HG03196 (cell line): Measurements from ENCODE around the gene AIF1L.

Experiments used
- ATAC-seq: cut with Tn5 transposase; IDR thresholded peaks from one replicate; pipeline ENCODE4 v1.9.1; 2021; ENCODE audit not compliant: unreplicated experiment

Gene AIF1L

DNA sequence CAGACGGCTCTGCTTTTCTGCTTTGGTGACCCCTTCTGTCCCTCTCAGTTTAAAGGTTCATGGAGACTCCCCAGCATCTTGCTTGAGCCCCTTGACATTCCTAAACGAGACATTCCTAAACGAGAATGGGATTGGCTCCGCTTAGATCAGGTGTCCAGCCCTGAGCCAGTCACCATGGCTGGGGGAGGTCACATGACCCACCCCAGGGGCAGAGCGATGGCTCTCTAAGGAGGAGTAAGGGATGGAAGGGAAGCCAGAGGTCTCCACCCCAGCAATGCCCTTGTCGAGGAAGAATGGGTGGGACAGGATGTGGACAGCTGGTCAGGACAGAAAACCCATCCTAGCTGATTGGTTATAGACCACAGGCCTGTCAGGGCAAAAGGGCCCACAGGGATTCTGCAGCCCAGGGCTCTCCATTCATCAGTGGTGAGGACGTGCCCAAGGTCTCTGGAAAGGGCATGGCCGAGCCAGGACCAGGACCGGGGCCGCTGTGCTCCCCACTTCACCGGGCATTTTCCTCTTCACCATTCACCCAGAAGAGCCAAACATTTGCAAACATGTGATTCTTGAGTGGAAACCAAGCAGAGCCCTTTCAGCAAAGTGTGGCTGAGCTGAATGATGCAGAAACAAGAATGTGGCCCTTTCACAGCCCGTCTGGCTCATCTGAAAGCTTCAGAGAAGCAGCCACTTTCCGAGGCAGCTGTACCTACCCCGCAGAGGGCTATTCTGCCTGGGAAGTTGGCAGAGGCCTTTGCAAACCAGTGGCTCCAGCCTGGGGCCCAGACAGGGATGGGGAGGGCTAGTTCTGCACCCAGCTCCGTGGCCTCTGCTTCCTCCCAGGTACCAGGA is 19.8 kb upstream of the AIF1L start:
- no peak for ATAC-seq

DNA sequence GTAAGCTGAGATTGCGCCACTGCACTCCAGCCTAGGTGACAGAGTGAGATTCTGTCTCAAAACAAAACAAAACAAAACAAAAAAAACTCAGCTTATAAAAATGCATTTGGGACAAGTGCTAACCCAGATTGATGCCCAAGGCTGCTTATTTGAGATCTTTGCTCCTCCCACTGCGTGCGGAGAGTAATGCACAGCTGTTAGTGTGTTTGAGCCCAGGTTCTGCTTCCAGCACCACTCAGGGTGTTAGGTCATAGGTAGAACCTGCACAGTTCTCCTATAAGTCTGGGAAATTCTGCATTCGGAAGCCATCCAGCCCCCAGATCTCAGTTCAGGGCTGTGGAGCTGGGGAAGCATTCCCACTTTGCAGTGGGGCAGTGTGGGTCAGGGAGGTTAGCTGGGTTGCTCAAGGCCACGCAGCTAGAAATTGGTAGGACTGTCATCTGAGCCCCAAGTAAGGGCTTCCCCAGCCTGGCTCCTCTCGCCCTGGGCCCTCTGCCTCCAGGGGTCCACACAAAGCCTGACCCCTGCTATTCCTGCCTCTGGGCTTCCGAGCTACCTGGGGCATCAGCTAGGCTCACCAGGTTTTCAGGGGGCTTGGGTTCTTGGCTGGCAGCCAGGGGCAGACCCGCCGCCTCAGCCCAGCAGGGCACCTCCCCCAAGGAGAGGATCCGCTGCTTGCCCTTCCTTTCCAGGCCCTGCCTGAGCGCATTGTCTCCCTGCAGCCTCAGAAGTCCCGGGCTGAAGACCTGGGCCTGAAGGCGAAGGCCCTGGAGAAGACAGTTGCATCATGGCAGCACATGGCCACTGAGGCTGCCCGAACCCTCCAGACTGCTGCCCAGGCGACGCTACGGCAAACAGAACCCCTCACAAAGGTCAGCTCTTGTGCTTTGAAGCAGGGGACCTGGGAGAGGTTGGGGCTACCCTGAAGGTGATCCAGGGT is 17.6 kb upstream of the AIF1L start:
- no peak for ATAC-seq

DNA sequence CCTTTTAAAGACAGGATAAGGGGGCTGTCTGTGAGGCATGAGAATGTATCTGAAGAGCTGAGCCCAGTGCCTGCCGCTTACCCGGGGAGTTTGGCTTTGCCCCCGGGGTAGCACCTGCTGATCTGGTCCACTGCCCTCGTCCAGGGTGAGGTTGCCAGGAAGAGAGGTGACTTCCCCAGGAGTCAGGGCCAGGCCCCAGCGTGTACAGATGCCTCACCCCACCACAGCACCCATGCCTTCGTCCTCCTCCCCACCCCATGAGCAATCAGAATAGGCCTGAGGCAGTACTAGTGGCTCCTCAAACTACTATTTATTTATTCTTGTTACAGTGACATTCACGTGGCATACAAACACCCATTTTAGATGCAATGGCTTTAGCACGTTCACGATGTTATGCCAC is 15.7 kb upstream of the AIF1L start:
- ATAC-seq = no peak

DNA sequence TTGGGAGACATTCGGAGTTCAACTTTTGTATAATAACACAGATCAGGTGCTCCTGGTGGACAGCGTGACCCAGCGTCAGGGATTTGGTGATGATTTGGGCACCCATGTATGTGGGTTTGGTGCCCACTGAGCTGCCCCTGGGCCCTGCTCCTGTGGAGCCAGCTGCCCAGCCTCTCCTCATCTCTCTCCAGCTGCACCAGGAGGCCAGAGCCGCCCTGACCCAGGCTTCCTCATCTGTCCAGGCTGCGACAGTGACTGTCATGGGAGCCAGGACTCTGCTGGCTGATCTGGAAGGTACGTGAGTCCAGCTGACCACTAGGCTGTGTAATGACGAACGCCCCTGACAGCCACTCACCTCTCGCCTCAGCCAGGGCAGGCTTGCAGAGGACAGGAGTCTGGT is 14.5 kb upstream of the AIF1L start:
- ATAC-seq = no peak

DNA sequence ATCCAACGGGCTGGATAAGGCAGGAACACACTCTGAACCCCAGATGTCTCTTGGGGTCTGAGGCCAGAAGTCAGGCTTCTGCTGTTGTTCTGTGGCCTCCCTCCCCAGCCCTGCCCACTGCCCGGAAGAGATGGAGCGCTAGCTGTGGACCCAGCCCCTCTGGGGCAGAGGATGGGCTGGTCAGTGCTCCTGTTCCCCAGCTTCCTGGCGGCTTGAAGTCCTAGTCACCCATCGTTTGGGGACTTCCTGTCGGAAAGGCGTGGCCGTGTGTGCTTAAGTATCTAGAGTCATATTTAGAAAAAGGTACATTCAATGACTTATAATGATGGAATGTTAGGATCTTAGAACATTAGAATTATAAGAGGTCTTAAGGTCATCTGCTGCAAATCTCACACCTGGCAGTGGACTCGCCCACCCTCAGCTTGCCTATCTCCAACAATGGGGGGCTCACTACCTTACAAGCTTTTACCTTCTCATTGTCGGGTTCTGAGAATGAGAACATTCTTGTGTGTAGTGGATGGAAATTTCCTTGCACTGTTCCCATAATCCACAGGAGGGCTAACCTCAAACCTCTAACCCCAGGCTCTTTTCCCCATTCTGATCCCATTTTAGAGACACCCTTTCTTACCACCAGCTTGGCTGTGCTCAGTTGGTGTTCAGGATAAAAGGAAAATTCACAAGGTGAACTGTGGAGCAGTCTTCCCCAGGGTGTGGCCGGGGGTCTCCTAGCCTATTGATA is 13.4 kb upstream of the AIF1L start:
- ATAC-seq = no peak

DNA sequence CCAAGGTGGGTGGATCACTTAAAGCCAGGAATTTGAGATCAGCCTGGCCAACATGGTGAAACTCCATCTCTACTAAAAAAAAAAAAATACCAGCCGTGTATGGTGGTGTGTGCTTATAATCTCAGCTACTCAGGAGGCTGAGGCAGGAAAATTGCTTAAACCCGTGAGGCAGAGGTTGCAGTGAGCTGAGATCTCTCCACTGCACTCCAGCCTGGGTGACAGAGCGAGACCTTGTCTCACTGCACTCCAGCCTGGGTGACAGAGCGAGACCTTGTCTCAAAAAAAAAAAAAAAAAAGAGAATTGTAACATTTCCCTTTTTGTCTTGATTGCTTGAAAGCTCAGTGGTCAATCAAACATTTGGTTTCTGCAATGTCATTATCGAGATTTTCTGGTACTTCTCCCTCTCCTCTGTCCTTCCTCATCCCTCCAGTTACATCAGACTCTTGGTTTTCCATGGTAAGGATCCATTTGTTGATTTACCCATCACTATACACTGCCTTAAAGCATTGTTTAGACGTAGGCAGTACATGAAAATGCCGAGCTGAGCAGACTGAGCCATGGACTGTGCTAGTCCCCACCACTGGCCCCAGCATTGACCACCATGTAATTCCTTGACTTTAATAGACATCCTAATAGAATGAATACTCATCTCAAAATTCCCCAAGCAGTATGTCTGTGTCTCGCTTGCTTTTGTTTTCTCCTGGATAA is 11.5 kb upstream of the AIF1L start:
- ATAC-seq = no peak

DNA sequence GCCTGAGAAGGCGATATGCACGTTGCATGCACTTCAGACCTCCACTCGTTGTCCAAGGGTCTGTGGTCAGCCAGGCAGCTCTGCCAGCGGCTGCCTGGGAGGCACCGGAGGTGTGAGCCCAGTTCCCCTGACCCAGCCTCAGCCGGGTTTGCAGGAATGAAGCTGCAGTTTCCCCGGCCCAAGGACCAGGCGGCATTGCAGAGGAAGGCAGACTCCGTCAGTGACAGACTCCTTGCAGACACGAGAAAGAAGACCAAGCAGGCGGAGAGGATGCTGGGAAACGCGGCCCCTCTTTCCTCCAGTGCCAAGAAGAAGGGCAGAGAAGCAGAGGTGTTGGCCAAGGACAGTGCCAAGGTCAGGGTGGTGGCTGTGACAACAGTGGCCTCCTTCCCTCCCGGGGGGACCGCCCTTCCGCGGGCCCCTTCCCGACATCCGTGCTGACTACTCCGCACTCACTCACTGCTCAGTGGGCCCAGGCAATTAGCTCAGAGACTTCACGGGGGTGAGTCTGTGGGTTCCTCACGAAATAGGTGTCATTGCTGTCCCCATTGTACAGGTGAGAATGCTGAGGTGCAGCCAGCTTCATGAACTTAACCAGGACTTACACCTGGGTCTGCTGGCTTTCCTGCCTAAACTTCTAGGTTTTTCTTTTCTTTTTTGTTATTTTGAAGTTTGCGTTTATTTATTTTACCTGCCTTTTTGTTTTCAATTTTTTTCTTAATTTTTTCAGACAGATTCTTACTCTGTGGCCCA is 10.8 kb upstream of the AIF1L start:
- no peak for ATAC-seq

DNA sequence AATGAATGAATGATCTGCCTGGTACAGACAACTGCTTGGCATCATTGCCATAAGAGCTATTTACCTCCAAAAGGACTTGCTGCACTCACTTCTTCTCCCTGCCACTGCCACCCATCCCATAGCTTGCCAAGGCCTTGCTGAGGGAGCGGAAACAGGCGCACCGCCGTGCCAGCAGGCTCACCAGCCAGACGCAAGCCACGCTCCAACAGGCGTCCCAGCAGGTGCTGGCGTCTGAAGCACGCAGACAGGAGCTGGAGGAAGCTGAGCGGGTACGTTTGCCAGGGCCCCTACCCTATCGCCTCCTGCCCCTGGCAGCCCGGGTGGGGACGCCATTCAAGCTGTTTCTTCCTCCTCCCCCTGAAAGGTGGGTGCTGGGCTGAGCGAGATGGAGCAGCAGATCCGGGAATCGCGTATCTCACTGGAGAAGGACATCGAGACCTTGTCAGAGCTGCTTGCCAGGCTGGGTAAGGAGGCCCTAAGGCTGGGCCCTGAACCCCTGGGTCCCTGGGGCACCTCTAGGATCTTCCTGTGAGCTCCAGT is 8.9 kb upstream of the AIF1L start:
- ATAC-seq = no peak

DNA sequence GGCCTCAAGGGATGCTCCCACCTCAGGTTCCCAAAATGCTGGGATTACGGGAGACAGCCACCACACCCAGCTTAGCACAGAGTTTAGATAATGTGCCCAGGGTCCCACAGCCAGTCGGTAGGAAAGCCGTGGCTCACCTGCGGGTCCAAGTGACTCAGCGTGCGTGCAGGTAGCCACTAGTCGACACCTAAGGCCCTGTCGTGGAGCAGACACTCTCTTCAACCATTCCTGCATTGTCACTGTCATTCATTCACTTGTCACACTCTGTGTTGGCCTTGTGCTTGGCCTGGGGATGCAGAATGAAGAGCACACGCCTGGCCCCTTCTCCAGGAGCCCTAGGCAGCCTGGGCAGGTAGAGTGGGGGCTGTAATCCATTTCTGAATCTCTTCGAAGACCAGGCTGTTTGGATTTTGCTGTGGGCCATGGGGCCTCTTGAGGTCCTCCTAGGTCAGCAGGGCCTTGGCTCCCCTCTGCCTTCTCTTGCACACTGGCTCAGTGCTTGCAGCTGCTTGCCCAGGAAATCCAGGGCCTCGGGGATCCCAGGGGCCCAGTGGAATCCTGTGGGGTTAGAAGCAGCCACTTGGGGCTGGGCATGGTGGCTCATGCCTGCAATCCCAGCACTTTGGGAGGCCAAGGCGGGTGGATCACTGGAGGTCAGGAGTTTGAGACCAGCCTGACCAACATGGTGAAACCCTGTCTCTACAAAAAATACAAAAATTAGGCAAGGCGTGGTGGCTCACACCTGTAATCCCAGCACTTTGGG is 6.1 kb upstream of the AIF1L start:
- no peak for ATAC-seq

DNA sequence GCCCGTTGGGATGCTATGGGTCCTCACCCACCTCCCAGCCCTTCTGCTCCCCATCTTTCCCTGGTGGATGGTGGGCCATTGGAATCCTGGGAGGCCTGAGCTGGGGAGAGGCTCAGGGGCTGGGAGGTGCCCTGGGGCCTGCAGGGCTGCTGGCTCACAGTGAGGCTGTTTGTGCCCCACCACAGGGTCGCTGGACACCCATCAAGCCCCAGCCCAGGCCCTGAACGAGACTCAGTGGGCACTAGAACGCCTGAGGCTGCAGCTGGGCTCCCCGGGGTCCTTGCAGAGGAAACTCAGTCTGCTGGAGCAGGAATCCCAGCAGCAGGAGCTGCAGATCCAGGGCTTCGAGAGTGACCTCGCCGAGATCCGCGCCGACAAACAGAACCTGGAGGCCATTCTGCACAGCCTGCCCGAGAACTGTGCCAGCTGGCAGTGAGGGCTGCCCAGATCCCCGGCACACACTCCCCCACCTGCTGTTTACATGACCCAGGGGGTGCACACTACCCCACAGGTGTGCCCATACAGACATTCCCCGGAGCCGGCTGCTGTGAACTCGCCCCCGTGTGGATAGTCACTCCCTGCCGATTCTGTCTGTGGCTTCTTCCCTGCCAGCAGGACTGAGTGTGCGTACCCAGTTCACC is 4.9 kb upstream of the AIF1L start:
- no peak for ATAC-seq

DNA sequence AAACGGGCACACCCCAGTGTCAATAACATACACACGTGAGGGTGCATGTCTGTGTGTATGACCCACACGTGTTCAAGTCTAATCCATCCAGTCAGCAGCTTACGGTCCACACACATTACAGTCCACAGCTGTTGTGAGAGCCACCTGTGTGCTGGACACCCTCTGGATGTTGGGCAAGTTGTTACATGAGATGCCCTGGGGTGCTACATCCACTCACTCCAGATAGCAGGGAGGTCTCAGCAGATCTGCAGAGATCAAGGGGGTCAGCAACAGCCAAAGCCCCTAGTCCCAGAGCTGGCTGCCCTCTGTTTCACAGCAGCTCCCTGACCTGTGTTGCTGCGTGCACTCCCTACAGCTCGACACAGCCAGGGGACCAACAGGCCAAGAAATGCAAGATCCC is 4.3 kb upstream of the AIF1L start:
- no peak for ATAC-seq

DNA sequence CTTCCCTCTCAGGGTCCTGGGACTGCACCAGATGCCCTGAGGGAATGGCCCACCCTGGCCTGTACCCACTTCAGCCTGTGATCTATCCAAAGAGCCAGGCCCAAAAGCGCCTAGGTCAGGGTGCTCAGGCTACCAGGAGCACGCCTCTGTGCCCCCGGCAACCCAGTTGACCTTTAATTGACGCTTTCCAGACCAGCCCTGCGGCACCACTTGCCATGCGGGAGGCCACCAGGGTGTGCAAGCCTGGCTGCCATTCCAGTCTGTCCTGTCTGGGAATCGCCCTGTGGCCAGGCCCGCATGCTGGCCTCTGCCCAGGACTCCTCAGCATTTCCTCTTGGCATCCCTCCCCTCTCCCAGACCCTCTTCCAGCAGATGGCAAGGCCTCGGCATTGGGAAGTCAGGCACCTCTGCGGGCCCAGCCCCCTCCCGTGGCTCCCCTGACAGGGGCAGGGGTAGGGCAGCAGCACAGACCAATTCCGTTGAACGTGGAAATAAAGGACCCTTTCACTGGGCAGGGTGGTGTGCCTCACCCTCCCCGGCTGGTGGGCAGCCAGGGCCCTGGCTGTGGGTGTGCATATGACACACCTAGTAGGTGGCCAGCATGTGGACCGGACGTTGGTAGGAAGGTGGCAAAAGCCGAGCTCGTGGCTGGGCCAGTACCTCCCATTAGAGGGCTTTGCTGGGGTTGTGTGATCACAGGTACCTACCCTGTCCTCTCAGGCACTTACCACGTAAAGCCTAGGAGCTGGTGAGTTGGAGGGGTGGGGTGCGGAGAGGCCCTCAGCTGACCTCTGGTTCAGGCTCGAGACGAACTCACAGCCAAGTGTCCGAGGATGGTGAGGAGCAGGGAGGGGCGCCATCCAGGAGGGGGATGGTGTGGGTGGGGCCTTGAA is 3.5 kb upstream of the AIF1L start:
- ATAC-seq = no peak

DNA sequence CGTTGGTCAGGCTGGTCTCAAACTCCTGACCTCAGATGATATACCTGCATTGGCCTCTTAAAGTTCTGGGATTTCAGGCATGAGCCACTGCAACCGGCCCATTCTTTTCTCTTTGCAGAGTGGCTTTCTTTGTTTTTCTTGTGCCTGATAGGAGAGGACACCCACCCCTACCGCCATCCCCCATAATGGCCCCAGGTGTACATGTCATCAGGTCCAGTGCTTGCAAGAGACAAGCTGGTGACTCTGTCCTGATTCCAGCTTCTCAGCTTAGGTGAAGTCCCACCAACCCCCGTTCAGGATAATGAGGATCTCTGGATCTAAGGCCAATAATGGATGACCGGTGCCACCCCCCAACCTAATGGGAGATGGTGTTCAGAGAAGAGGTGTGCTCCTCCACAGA is 2.3 kb upstream of the AIF1L start:
- ATAC-seq = no peak

DNA sequence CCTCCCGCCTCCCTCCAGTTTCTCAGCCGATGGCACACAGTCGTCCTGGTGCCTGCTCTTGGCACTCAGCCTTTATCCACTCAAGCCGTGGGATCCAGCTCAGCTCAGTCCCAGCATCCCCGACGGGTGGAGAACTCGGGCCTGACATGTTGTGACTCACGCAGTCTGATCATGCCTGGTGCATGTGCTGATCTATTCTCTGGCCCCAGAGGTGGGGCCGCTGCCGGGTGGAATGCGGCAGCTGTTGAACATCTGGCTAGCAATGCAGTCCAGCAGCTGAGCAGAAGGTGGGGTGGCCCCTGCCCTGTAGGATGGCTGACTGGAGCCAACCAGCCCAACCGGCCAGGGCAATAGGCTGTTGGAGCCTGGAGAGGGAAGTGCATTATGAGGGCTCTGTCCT is 1.7 kb upstream of the AIF1L start:
- no peak for ATAC-seq

DNA sequence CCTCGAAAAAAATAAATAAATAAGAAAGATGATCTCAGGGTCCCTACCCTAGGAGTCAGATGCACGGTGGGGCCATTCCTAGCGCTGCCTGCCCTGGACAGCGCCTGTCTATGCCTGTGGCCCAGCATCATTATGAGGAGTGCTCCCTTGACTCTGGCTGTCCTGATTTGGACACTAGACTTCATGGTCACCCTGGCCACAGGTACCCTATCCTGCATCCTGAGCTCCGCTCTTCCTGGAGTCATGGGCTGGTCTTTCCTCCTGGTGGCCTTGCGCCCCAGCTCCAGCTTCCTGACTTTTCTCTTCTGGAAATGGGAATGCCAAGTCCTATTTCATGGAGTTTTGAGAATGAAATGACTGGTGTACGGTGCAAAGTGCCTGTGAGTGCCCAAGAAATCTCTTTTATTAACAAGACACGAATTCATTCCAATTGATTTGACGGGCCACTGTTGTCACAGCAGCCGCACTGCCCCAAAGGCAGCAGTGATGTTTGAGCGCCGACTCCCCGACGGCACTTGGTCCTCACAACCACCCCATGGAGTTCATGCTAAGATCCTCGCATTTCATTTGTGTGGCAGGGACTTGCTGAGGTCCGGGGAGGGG is 564 bp upstream of the AIF1L start:
- no peak for ATAC-seq

DNA sequence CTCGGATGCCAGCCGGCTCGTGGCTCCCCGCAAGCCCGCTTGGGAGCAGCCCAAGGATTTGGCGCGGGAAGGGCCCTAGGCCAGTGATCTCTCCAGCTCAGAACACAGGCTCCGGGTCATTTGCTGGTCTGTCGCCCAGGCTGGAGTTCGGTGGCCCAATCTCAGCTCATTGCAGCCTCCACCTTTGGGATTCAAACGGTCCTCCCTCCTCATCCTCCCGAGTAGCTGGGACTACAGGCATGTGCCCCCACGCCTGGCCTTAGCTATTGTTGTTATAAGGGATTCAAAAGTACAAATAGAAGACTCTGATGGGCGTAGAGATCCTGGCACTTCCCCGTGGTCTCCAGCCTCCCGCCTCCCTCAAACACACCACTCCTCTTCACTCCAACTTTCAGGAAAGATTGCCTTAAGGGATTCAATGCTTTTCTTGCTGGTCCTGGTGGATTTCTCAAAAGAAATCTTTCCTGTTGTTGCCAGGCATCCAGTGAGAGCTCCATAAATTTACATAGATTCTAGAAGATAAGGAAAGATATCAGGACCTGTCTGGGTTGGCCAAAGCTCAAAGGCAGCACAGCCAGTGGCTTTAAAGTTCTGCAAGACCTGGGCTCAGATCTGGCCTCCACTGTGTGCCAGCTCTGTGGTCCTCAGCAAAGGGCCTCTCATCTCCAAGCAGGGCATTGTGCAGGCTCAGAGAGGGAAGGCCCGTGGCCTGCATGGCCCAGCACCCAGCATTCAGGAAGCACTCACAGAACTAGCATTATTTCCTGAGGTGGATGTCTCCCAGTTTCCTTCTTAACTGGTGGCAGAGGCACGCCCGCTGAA is 1.0 kb downstream of the AIF1L start:
- no peak for ATAC-seq
